ENCODE measurements around the gene SASH1.

Gene SASH1

GRCh38 chr6:148523048-148523447 is 180.4 kb downstream of the SASH1 start:
- in situ Hi-C loops (cut with HindIII; ENCODE audit: low pct_ligation_motif_present, low pct_unique_long_range_greater_than_20kb, low sequenced_read_pairs): no loop called here
- DNase-seq: peak; percentile 42

- no peak for DNase-seq
- in situ Hi-C loops (cut with HindIII; ENCODE audit: low pct_ligation_motif_present, low pct_unique_long_range_greater_than_20kb, low sequenced_read_pairs): no loop called here
These were observed 180.9 kb downstream of the SASH1 start for GRCh38 chr6:148523551-148523950.

- peak; percentile 51 for DNase-seq
- in situ Hi-C loops (cut with HindIII; ENCODE audit: low pct_ligation_motif_present, low pct_unique_long_range_greater_than_20kb, low sequenced_read_pairs): no loop called here
These were observed 181.8 kb downstream of the SASH1 start for GRCh38 chr6:148524471-148524882.

GRCh38 chr6:148524976-148525375 is 182.3 kb downstream of the SASH1 start:
- in situ Hi-C loops (cut with HindIII; ENCODE audit: low pct_ligation_motif_present, low pct_unique_long_range_greater_than_20kb, low sequenced_read_pairs): no loop called here
- peak; percentile 60 for DNase-seq

DNA sequence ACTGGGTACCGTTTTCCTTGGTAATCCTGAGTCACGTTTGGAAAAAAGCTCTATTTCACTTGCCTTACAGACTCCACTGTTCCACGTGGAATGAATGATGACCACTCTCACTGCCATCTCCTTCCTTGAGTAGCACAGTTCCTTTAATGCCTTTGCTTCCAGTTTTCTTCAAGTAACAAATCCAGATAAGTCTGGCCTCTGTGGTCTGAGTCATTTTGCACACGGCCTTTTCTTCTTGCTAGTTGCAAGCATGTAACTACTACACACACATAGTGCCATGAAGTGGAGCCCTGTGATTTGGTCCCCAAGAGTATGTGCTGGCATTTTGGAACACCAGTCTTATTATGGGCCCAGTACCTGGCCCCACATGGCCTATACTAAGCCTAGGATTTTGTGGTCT is 182.8 kb downstream of the SASH1 start:
- DNase-seq: peak; percentile 50
- in situ Hi-C loops (cut with HindIII; ENCODE audit: low pct_ligation_motif_present, low pct_unique_long_range_greater_than_20kb, low sequenced_read_pairs): no loop called here

DNA sequence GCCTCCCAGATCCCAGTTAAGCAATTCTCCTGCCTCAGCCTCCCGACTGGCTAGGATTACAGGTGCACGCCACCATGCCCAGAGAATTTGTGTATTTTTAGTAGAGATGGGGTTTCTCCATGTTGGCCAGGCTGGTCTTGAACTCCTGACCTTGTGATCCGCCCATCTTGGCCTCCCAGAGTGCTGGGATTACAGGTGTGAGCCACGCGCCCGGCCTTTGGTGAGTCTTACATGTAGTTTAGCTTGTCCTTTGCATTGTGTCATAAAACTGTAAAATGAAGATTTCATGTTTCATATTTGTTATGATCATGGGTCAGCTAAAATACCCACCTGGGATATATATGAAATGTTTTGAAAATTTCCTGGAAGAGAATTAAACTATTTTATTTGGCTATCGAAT is 183.5 kb downstream of the SASH1 start:
- in situ Hi-C loops (cut with HindIII; ENCODE audit: low pct_ligation_motif_present, low pct_unique_long_range_greater_than_20kb, low sequenced_read_pairs): no loop called here
- DNase-seq: no peak

DNA sequence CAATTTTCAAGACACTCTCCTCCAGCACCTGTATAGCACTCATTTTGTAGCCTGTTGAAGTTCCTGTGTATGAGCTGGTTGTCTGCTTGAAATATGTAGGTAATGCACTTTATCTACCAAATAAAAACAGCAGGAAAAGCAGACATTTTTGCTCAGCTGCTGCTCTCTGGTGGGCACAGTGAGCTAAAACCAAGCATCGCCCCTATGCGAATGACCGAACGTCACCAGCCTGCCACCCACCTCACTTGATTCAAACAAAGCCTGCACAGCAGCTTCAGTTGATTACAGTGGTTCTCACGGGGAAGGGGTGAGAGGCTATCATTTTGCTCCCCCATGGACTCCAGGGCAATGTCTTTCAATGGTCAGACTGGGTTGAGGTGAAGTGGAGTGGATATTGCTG is 185.7 kb downstream of the SASH1 start:
- in situ Hi-C loops (cut with HindIII; ENCODE audit: low pct_ligation_motif_present, low pct_unique_long_range_greater_than_20kb, low sequenced_read_pairs): no loop called here
- peak; percentile 8 for DNase-seq

GRCh38 chr6:148529010-148529409 is 186.4 kb downstream of the SASH1 start:
- in situ Hi-C loops (cut with HindIII; ENCODE audit: low pct_ligation_motif_present, low pct_unique_long_range_greater_than_20kb, low sequenced_read_pairs): no loop called here
- DNase-seq: no peak

- in situ Hi-C loops (cut with HindIII; ENCODE audit: low pct_ligation_motif_present, low pct_unique_long_range_greater_than_20kb, low sequenced_read_pairs): no loop called here
- DNase-seq: peak; percentile 68
These were observed 187.8 kb downstream of the SASH1 start for GRCh38 chr6:148530394-148530953.

- DNase-seq: no peak
- in situ Hi-C loops (cut with HindIII; ENCODE audit: low pct_ligation_motif_present, low pct_unique_long_range_greater_than_20kb, low sequenced_read_pairs): no loop called here
These were observed 188.3 kb downstream of the SASH1 start for GRCh38 chr6:148530976-148531375.

DNA sequence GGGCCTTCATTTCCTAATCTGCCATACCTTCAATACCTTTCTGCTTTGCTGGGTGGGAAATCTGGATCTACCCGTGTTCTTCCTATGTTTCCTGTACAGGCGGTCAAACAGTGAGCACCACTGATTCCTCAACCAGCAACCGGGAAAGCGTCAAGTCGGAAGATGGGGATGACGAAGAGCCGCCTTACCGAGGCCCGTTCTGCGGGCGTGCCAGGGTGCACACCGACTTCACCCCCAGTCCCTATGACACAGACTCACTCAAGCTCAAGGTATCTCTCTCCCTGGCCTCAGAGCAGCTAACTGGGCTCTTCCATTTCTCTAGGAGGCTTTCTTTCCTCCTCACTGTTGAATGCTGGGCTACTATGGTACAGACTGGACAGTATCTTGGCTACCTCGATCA is 190.1 kb downstream of the SASH1 start:
- DNase-seq: no peak
- in situ Hi-C loops (cut with HindIII; ENCODE audit: low pct_ligation_motif_present, low pct_unique_long_range_greater_than_20kb, low sequenced_read_pairs): no loop called here

- in situ Hi-C loops (cut with HindIII; ENCODE audit: low pct_ligation_motif_present, low pct_unique_long_range_greater_than_20kb, low sequenced_read_pairs): no loop called here
- DNase-seq: no peak
These were observed 190.9 kb downstream of the SASH1 start for GRCh38 chr6:148533309-148534107.

DNA sequence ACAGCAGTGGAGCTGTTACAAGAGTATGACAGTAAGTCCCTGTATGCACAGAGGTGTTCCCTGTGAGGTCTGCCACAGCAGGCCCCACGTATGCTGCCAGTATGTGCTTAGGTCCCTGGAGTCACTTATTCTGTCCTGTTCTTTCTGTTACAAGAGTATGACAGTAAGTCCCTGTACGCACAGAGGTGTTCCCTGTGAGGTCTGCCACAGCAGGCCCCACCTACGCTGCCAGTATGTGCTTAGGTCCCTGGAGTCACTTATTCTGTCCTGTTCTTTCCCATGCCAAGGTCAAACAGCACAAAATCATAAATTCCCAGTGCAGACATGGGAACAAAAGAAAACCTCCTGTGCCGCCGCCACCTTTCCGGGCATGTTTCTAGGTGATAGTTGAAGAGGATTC is 192.2 kb downstream of the SASH1 start:
- in situ Hi-C loops (cut with HindIII; ENCODE audit: low pct_ligation_motif_present, low pct_unique_long_range_greater_than_20kb, low sequenced_read_pairs): no loop called here

DNA sequence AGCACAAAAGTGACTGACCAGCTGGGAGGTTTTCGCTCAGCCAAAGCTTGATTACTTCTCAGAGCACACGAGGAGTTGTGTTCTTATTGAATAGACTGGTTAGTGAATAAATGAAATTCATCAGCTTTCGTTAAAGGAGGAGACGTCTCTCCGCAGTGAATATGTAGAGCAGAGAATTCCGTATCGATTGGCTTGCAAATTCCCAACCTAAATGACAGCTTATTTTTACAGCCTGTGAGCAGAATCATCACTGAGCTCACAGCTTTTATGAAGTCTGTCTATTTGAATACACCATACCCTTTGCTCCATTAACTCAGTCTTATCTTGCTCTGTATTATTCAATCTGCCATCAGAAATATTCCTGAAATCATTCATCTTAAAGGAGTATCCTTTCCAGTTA is 192.7 kb downstream of the SASH1 start:
- in situ Hi-C loops (cut with HindIII; ENCODE audit: low pct_ligation_motif_present, low pct_unique_long_range_greater_than_20kb, low sequenced_read_pairs): no loop called here
- no peak for DNase-seq

More for the DNA sequence above, 192.2 kb downstream of the SASH1 start:
- no peak for DNase-seq

- DNase-seq: no peak
- in situ Hi-C loops (cut with HindIII; ENCODE audit: low pct_ligation_motif_present, low pct_unique_long_range_greater_than_20kb, low sequenced_read_pairs): no loop called here
These were observed 193.3 kb downstream of the SASH1 start for GRCh38 chr6:148535976-148536375.

- no peak for DNase-seq
- in situ Hi-C loops (cut with HindIII; ENCODE audit: low pct_ligation_motif_present, low pct_unique_long_range_greater_than_20kb, low sequenced_read_pairs): no loop called here
These were observed 195.9 kb downstream of the SASH1 start for GRCh38 chr6:148538261-148539190.

- in situ Hi-C loops (cut with HindIII; ENCODE audit: low pct_ligation_motif_present, low pct_unique_long_range_greater_than_20kb, low sequenced_read_pairs): no loop called here
- DNase-seq: no peak
These were observed 200.9 kb downstream of the SASH1 start for GRCh38 chr6:148543540-148543939.

GRCh38 chr6:148544421-148544820 is 201.8 kb downstream of the SASH1 start:
- in situ Hi-C loops (cut with HindIII; ENCODE audit: low pct_ligation_motif_present, low pct_unique_long_range_greater_than_20kb, low sequenced_read_pairs): no loop called here

GRCh38 chr6:148545901-148546300 is 203.3 kb downstream of the SASH1 start:
- no peak for DNase-seq
- in situ Hi-C loops (cut with HindIII; ENCODE audit: low pct_ligation_motif_present, low pct_unique_long_range_greater_than_20kb, low sequenced_read_pairs): no loop called here

More at GRCh38 chr6:148544421-148544820, 201.8 kb downstream of the SASH1 start:
- no peak for DNase-seq
